ENCODE data around the gene JUP. TPM values are rescaled to one million over a fixed set of nuclear protein-coding genes. Genes with fewer than 3 reads are reported as not detected.

The JUP gene
- total RNA-seq, 1 experiment from 2014 or later = 6.4 TPM

- no peaks in the 10 kb centered on the region for H3K36me3 ChIP-seq
- H3K27me3 ChIP-seq = no peaks in the 10 kb centered on the region
- DNase-seq = no peak
- H3K4me3 ChIP-seq = no peak overlapping the region
- no peaks in the 10 kb centered on the region for H3K9me3 ChIP-seq
These were observed 14.3 kb downstream of the JUP start for GRCh38 chr17:41772218-41772585.

- no peak overlapping the region for H3K4me3 ChIP-seq
- no peaks in the 10 kb centered on the region for H3K9me3 ChIP-seq
- H3K27me3 ChIP-seq = no peaks in the 10 kb centered on the region
- H3K36me3 ChIP-seq = no peaks in the 10 kb centered on the region
- no peak for DNase-seq
These were observed 14.9 kb downstream of the JUP start for GRCh38 chr17:41771389-41772206.

GRCh38 chr17:41769985-41770384, 16.5 kb downstream of the JUP start:
- no peak overlapping the region for H3K4me3 ChIP-seq
- no peaks in the 10 kb centered on the region for H3K9me3 ChIP-seq
- H3K36me3 ChIP-seq = no peaks in the 10 kb centered on the region
- no peaks in the 10 kb centered on the region for H3K27me3 ChIP-seq
- DNase-seq = no peak

GRCh38 chr17:41769346-41769862, 17.1 kb downstream of the JUP start:
- H3K36me3 ChIP-seq = no peaks in the 10 kb centered on the region
- H3K4me3 ChIP-seq = no peak overlapping the region
- no peaks in the 10 kb centered on the region for H3K27me3 ChIP-seq
- DNase-seq = no peak
- no peaks in the 10 kb centered on the region for H3K9me3 ChIP-seq

GRCh38 chr17:41768682-41769288, 17.7 kb downstream of the JUP start:
- DNase-seq = no peak
- Histone ChIP-seq H3K36me3 (no peaks in the 10 kb centered on the region), H3K4me3 (no peak overlapping the region), H3K9me3 (no peaks in the 10 kb centered on the region), H3K27me3 (no peaks in the 10 kb centered on the region)

DNA sequence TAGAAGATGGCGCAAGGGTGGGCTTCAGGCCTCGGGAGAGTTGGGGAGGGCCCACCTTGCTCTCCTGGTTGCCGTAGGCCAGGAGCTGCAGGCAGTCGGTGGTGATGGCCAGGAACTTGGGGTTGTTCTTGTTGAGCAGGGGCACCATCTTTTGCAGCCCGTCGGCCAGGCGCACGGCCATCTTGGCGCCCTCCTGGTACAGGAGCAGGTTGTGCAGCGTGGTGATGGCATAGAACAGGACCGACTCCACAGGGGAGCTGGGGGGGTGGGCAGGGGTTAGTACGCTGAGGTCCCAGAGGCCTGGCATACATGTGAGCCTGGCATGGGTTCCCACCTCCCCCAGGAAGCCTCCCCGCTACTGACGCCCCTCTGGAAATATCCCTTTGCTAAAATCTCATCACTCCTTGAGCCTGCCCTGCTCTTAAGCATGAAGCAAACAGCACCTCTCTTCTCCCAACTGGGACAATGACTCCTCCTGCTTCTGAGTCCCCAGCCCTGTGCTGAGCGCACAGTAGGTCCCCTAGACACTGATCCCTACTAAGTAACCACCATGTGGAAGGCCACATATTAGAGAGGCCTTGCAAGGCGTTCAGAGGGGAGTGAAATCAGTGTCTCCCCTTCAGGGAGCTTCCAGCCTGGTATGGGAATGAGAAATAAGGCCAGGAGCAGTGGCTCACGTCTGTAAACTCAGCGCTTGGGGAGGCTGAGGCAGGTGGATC, 19.0 kb downstream of the JUP start:
- H3K4me3 ChIP-seq = no peak overlapping the region
- no peaks in the 10 kb centered on the region for H3K36me3 ChIP-seq
- no peak for DNase-seq
- H3K27me3 ChIP-seq = no peaks in the 10 kb centered on the region
- no peaks in the 10 kb centered on the region for H3K9me3 ChIP-seq

DNA sequence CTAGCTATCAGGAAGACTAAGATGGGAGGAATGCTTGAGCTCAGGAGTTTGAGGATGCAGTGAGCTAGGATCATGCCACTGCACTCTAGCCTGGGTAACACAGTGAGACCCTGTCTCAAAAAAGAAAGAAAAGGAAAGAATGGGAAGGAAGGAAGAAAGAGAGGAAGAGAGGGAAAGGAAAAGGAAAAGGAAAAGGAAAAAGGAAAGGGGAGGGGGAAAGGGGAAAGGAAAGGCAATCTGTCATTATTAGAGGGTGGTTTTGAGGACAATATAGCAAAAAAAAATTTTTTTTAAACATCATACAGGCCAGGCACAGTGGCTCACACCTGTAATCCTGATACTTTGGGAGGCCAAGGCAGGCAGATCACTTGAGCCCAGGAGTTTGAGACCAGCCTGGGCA, 20.4 kb downstream of the JUP start:
- no peaks in the 10 kb centered on the region for H3K36me3 ChIP-seq
- H3K9me3 ChIP-seq = no peaks in the 10 kb centered on the region
- H3K27me3 ChIP-seq = no peaks in the 10 kb centered on the region
- no peak for DNase-seq
- no peak overlapping the region for H3K4me3 ChIP-seq

GRCh38 chr17:41763327-41763726, 23.2 kb downstream of the JUP start:
- H3K36me3 ChIP-seq = no peaks in the 10 kb centered on the region
- H3K4me3 ChIP-seq = no peak overlapping the region
- H3K27me3 ChIP-seq = no peaks in the 10 kb centered on the region
- H3K9me3 ChIP-seq = no peaks in the 10 kb centered on the region
- DNase-seq = no peak

DNA sequence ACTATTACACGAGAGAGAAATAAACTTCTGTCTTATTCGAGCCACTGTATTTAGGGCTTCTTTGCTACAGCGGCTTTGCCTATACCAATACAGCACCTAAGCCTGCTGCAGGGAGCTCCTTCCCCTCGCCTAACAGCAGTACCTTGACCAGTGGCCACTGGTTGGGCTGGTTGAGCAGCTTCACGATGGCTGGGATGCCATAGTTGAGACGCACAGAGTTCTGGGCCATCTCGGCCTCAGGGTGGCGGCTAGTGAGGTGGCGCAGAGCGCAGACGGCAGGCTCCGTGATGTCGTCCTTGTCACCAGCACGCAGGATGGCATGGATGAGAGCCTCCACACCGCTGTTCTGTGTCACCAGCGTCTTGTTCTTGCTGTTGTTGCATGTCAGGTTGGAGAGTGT, 23.7 kb downstream of the JUP start:
- no peak for DNase-seq
- Histone ChIP-seq H3K27me3 (no peaks in the 10 kb centered on the region), H3K36me3 (no peaks in the 10 kb centered on the region), H3K9me3 (no peaks in the 10 kb centered on the region), H3K4me3 (no peak overlapping the region)

DNA sequence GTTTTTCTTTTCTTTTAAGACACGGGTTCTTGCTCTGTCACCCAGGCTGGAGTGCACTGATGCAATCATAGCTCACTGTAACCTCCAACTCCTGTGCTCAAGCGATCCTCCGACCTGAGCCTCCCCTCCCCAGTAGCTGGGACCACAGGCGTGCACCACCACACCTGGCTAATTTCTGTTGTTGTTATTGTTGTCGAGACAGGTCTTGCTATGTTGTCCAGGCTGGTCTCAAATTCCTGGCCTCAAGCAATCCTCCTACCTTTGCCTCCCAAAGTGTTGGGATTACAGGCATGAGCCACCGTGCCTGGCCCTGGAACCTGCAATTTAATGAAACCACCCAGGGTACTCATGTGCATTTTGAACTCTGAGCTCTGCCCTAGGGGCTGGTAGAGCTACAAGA, 24.1 kb downstream of the JUP start:
- Histone ChIP-seq H3K27me3 (no peaks in the 10 kb centered on the region), H3K36me3 (no peaks in the 10 kb centered on the region), H3K4me3 (no peak overlapping the region), H3K9me3 (no peaks in the 10 kb centered on the region)
- DNase-seq = no peak

- no peak overlapping the region for H3K4me3 ChIP-seq
- H3K36me3 ChIP-seq = no peaks in the 10 kb centered on the region
- H3K27me3 ChIP-seq = no peaks in the 10 kb centered on the region
- no peaks in the 10 kb centered on the region for H3K9me3 ChIP-seq
- no peak for DNase-seq
These were observed 25.6 kb downstream of the JUP start for GRCh38 chr17:41760878-41761277.

GRCh38 chr17:41758601-41759000, 27.9 kb downstream of the JUP start:
- no peaks in the 10 kb centered on the region for H3K9me3 ChIP-seq
- no peak overlapping the region for H3K4me3 ChIP-seq
- H3K36me3 ChIP-seq = no peaks in the 10 kb centered on the region
- no peaks in the 10 kb centered on the region for H3K27me3 ChIP-seq
- DNase-seq = no peak

DNA sequence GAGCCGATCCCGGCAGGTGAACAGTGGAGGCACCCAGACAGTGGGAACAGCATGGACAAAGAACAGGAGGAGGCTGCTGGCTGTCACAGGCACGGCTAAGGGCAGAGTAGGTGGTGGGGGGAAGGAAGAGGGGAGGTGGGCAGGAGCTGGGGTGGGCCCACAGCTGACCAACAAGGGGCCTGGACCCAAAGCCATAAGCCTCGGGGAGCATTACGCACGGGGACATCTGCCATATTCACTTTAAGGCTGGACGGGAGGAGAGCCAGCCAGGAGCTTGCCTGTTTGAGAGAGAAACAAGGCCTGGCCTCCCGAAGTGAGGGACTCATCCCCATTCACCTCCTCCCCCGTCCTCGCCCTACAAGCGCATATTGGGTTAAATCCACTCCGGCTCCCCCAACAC, 32.4 kb downstream of the JUP start:
- H3K36me3 ChIP-seq = no peaks in the 10 kb centered on the region
- DNase-seq = no peak
- H3K4me3 ChIP-seq = no peak overlapping the region
- H3K27me3 ChIP-seq = no peaks in the 10 kb centered on the region
- H3K9me3 ChIP-seq = no peaks in the 10 kb centered on the region

- H3K27me3 ChIP-seq = no peaks in the 10 kb centered on the region
- DNase-seq = no peak
- no peak overlapping the region for H3K4me3 ChIP-seq
- no peaks in the 10 kb centered on the region for H3K9me3 ChIP-seq
- H3K36me3 ChIP-seq = no peaks in the 10 kb centered on the region
These were observed 35.2 kb downstream of the JUP start for GRCh38 chr17:41751288-41751687.

DNA sequence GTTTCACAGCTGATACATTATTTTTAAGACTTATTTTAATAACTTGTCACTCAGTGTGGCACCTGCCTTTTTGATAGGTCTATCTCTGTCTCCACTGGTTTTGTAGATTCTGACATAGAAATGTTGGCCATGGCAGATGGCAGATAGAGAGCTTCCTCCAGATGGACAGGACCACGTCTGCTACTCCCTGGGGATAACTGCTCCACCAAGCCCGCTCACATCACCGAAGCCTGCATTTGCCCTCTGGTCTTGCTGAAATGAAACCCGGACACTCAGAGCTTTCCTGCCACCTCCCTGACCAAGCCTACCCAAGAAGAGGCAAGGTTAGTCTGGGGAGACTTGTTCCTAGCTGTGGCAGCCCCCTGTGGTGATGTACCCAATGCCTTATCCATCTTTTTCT, 35.6 kb downstream of the JUP start:
- H3K4me3 ChIP-seq = no peak overlapping the region
- DNase-seq = no peak
- H3K36me3 ChIP-seq = no peaks in the 10 kb centered on the region
- no peaks in the 10 kb centered on the region for H3K27me3 ChIP-seq
- no peaks in the 10 kb centered on the region for H3K9me3 ChIP-seq

- Histone ChIP-seq H3K4me3 (no peak overlapping the region), H3K9me3 (no peaks in the 10 kb centered on the region), H3K36me3 (no peaks in the 10 kb centered on the region), H3K27me3 (no peaks in the 10 kb centered on the region)
- DNase-seq = no peak
These were observed 38.2 kb downstream of the JUP start for GRCh38 chr17:41748275-41748674.

DNA sequence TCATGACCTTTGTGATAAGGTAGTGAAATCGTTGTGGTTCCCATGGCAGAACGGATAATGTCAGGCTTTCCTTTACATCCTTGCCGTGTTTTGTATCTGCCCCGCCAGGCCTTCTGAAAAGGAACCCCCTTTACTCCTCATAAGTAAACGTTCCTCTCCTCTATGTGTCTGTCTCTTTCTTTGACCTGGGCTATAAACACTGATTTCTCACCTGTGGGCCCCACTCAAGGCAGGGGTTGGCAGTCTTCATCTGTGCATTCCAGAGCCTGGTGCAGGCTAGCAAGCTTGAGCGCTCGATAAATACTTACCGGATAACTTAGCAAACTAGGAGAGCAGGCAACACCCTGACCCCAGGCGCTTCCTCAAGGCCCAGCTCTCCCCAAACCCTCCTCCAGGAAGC, 44.8 kb downstream of the JUP start:
- Histone ChIP-seq H3K27me3 (peaks cover 12% of the 10 kb centered on the region), H3K9me3 (no peaks in the 10 kb centered on the region), H3K4me3 (no peak overlapping the region), H3K36me3 (no peaks in the 10 kb centered on the region)
- no peak for DNase-seq

Measured in MG63 (cell line).